Mucosa of descending colon (tissue), 3 donors: ENCODE data around the gene NR3C1. TPM values are rescaled to one million over a fixed set of nuclear protein-coding genes. Genes with fewer than 3 reads are reported as not detected.

Experiments
- ATAC-seq: fragments of 200-7000 bp; cut with Tn5 transposase; one replicate; pipeline ENCODE4 v1.9.1; 2020; ENCODE audit warnings: mild to moderate bottlenecking, moderate library complexity
- DNase-seq, 3 donors: peaks; one replicate each; pipeline ENCODE4 v3.0.0-alpha.2; 2020
- H3K36me3 ChIP-seq: fragments of 200-600 bp; one replicate; pipeline ENCODE4 v1.8.0; 2021; ENCODE audit warnings: low read depth, mild to moderate bottlenecking
- H3K4me1 ChIP-seq: fragments of 200-600 bp; one replicate; pipeline ENCODE4 v1.8.0; 2021; ENCODE audit warnings: low read depth, mild to moderate bottlenecking
- H3K4me3 ChIP-seq: fragments of 200-600 bp; one replicate; pipeline ENCODE4 v1.8.0; 2021; ENCODE audit warnings: mild to moderate bottlenecking
- H3K9me3 ChIP-seq: fragments of 200-600 bp; one replicate; pipeline ENCODE4 v1.8.0; 2021; ENCODE audit warnings: mild to moderate bottlenecking
- intact Hi-C, 2 donors: fragments of 100-400 bp; cut with DNase I in 1 of 2; cut with micrococcal nuclease in 1 of 2; formaldehyde crosslinking; loops; one replicate each; pipeline versions ENCODE4 v1.11.0 to v1.11.1; 2022; cut with DNase I, micrococcal nuclease
- total RNA-seq, 3 donors: library from RNA; stranded (reverse); fragmentation: NEBNext Ultra II Directional in 2 of 3; extraction: Animal tissue kit (Norgen Biotek cat#: 25700) in 2 of 3; gene quantifications; one replicate each; pipeline versions ENCODE4 v1.2.1 to v1.2.4, GENCODE V29; 2021 to 2023
- TF ChIP-seq, protein P1 (sequence below): fragments of 200-600 bp; IDR thresholded peaks from one replicate; pipeline ENCODE4 v1.8.0; 2022; ENCODE audit warnings: antibody characterized with exemption, mild to moderate bottlenecking
- donor health status: DM: no; HTN: no; CAD: no; lungs with moderate emphysema.
- donor health status: DM: no; HTN: no; CAD: no.
- donor health status: DM: no; HTN: yes; CAD: no.

NR3C1 gene
- total RNA-seq, 3 donors from 2014 or later, result 25.6 to 59.0 (median 27.7) TPM

DNA sequence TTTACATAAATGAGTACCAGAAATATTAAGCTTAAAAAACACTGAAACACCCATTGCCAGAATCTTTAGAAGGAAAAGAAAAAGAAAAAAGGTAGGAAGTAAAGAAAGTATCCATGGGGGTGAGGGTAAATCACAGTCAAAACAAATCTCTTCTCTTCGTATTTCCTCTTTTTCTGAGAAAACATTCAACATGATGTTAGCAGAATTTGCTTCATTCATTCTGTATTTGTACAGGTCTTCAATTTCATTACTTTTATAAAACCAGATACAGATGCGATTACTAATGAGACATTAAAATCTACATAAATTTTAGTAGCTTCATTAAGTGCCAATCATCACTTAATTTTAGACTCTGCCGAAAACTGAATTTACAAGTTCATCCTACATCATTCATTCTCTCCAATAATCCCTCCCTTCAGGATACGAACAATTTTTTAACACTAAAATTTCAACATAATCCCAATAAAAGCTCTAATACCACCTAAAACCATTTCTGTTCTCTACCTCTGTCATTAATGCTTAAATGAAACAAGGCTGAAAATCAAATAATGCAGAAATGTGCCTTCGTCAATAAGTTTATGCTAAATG lies 7.0 kb downstream of the NR3C1 start:
- DNase-seq (no peak), ATAC-seq (no peak)
- peaks cover 9% of the 10 kb centered on the region for H3K4me1 ChIP-seq
- H3K4me3 ChIP-seq, result no peak overlapping the region
- TF ChIP-seq, protein P1, sequence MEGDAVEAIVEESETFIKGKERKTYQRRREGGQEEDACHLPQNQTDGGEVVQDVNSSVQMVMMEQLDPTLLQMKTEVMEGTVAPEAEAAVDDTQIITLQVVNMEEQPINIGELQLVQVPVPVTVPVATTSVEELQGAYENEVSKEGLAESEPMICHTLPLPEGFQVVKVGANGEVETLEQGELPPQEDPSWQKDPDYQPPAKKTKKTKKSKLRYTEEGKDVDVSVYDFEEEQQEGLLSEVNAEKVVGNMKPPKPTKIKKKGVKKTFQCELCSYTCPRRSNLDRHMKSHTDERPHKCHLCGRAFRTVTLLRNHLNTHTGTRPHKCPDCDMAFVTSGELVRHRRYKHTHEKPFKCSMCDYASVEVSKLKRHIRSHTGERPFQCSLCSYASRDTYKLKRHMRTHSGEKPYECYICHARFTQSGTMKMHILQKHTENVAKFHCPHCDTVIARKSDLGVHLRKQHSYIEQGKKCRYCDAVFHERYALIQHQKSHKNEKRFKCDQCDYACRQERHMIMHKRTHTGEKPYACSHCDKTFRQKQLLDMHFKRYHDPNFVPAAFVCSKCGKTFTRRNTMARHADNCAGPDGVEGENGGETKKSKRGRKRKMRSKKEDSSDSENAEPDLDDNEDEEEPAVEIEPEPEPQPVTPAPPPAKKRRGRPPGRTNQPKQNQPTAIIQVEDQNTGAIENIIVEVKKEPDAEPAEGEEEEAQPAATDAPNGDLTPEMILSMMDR, result no peak
- H3K36me3 ChIP-seq, result no peaks in the 10 kb centered on the region
- H3K9me3 ChIP-seq, result no peaks in the 10 kb centered on the region
- intact Hi-C loops, result no loop called here

DNA sequence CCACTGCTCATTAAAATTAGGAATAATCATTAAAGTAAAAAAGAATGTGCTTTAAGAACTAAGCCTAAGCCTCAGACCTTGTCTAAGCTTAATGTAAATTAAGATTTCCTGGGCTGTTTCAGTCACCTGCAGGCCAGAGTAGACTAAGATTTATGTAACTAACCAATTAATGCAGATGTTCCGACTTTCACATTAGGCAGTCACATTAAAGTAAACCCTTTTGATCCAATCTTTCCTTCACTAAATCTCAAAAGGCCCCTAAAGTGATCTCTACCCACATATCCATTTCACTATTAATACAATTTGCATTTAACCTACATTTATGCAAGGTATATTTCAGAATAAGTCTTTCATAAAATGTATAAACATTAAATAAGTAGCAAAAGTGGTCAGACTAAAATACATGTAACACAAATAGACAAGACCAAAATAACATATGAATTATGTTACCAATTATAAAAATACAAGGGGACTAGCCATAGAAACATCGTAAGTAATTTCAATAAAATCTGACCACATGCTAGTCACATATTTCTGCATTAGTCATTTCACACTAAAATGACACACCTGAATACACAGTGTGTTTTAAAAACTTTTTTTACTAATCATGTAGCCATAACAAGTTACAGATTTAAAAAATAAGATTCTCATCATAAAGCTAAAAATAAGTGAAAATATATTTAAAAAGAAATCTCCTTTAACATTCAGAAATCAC lies 7.7 kb downstream of the NR3C1 start:
- Histone ChIP-seq H3K36me3 (no peaks in the 10 kb centered on the region), H3K9me3 (no peaks in the 10 kb centered on the region), H3K4me3 (no peak overlapping the region), H3K4me1 (peaks cover 9% of the 10 kb centered on the region)
- TF ChIP-seq, protein P1, result no peak
- intact Hi-C loops, result no loop called here
- ATAC-seq (no peak), DNase-seq (no peak)

DNA sequence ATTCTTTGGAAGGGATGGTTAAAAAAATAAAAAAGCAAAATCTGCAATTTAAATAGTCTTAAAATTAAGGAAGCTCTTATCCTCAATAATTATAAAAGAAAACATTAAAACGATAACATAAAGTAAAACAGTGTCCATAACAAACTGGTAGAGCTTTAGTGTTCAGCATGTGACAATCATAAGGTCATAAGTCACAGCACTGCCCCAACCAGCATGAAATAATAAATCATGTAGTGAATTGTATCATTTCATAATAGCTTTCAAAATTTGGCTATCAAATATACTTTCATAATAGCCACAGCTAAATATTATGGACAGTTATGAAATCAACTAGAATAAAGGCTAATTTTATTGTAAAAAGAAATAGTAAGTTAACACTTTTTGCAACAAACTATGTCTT lies 10.0 kb downstream of the NR3C1 start:
- H3K4me1 ChIP-seq, result peaks cover 9% of the 10 kb centered on the region

DNA sequence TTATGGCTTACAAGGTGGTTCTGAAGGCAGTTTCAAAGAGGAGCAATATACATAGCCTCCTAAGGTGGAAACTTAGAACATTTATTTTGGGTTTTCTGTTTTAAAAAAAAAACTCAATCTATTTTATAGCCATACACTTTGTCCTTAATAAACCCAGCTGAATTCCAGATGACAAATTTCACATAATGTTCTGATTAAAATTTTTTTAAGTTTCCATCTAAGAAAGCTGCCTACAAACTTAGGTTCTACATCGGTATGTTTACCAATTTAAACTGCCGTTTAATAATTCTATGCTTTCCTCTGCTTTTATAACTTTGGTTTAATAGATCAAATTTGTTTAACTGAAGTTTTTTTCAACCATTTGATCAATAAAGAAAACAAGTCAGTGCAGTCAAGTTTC lies 12.5 kb downstream of the NR3C1 start:
- DNase-seq (no peak), ATAC-seq (no peak)
- Histone ChIP-seq H3K4me1 (peaks cover 14% of the 10 kb centered on the region), H3K36me3 (no peaks in the 10 kb centered on the region), H3K4me3 (no peak overlapping the region), H3K9me3 (peaks cover under 1% of the 10 kb centered on the region)
- intact Hi-C loops, result no loop called here
- TF ChIP-seq, protein P1, result no peak

More for the DNA sequence above, 10.0 kb downstream of the NR3C1 start:
- intact Hi-C loops, result no loop called here
- Histone ChIP-seq H3K4me3 (no peak overlapping the region), H3K9me3 (no peaks in the 10 kb centered on the region), H3K36me3 (no peaks in the 10 kb centered on the region)
- no peak for DNase-seq
- TF ChIP-seq, protein P1, result no peak
- ATAC-seq, result no peak

DNA sequence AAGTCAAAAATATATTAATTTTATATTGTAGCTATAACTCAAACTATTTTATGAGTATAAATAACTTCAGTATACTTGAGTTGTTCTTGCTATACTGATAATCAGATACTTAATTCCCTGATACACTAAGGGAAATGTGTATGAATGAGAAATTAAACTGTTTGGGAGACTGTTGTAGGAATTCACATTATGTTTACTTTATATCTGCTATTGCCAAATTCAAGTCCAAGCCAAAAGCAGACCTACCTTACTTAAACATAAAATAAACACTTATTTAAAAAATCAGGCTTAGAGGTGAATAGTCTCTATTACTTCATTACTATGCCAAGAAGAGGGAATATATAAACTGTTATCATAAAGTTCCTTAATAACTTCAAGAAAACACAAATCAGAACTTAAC lies 13.2 kb downstream of the NR3C1 start:
- peaks cover 7% of the 10 kb centered on the region for H3K9me3 ChIP-seq
- peaks cover 11% of the 10 kb centered on the region for H3K4me1 ChIP-seq
- DNase-seq (no peak), ATAC-seq (no peak)
- TF ChIP-seq, protein P1, result no peak
- H3K4me3 ChIP-seq, result no peak overlapping the region
- no peaks in the 10 kb centered on the region for H3K36me3 ChIP-seq
- intact Hi-C loops, result no loop called here
